NCI-H2171 treated with DMSO at 0.1 percent for 48 hours (cell line): ENCODE measurements around the gene MACROH2A1.

ENCODE experiments used
- DNase-seq: peaks from one replicate; lab custom pipeline; 2025; lab: John Stamatoyannopoulos, UW

MACROH2A1 gene

GRCh38 chr5:135396459-135397055 is 2.5 kb downstream of the MACROH2A1 start:
- no peak for DNase-seq

GRCh38 chr5:135395866-135396265 is 3.2 kb downstream of the MACROH2A1 start:
- DNase-seq, result no peak

GRCh38 chr5:135395451-135395850 is 3.6 kb downstream of the MACROH2A1 start:
- DNase-seq, result no peak

- no peak for DNase-seq
These were observed 4.9 kb downstream of the MACROH2A1 start for GRCh38 chr5:135394095-135394494.

GRCh38 chr5:135393691-135394090 is 5.3 kb downstream of the MACROH2A1 start:
- DNase-seq, result no peak

- no peak for DNase-seq
These were observed 5.8 kb downstream of the MACROH2A1 start for GRCh38 chr5:135393229-135393628.

- no peak for DNase-seq
These were observed 6.8 kb downstream of the MACROH2A1 start for GRCh38 chr5:135392256-135392655.

GRCh38 chr5:135391869-135392255 is 7.2 kb downstream of the MACROH2A1 start:
- DNase-seq, result no peak

- DNase-seq, result no peak
These were observed 7.7 kb downstream of the MACROH2A1 start for GRCh38 chr5:135391116-135391868.

GRCh38 chr5:135388860-135389435 is 10.1 kb downstream of the MACROH2A1 start:
- DNase-seq, result no peak

GRCh38 chr5:135387629-135387960 is 11.4 kb downstream of the MACROH2A1 start:
- no peak for DNase-seq

- DNase-seq, result no peak
These were observed 12.0 kb downstream of the MACROH2A1 start for GRCh38 chr5:135386886-135387628.

GRCh38 chr5:135386096-135386495 is 12.9 kb downstream of the MACROH2A1 start:
- no peak for DNase-seq

- no peak for DNase-seq
These were observed 13.5 kb downstream of the MACROH2A1 start for GRCh38 chr5:135385576-135385975.

- no peak for DNase-seq
These were observed 14.1 kb downstream of the MACROH2A1 start for GRCh38 chr5:135384898-135385297.

- DNase-seq, result no peak
These were observed 15.1 kb downstream of the MACROH2A1 start for GRCh38 chr5:135383803-135384495.

- DNase-seq, result no peak
These were observed 16.1 kb downstream of the MACROH2A1 start for GRCh38 chr5:135382981-135383380.

GRCh38 chr5:135382106-135382790 is 16.8 kb downstream of the MACROH2A1 start:
- DNase-seq, result no peak

- no peak for DNase-seq
These were observed 19.9 kb downstream of the MACROH2A1 start for GRCh38 chr5:135379046-135379654.

GRCh38 chr5:135377751-135378680 is 21.0 kb downstream of the MACROH2A1 start:
- no peak for DNase-seq
